GM21529 (cell line): ENCODE measurements around the gene AIDA.
A peak's percentile ranks its signal among the peaks of the same experiment; 100 is the strongest.

Source experiments
- ATAC-seq: cut with Tn5 transposase; IDR thresholded peaks from one replicate; pipeline ENCODE4 v1.9.1; 2021; ENCODE audit not compliant: unreplicated experiment

Gene AIDA

DNA sequence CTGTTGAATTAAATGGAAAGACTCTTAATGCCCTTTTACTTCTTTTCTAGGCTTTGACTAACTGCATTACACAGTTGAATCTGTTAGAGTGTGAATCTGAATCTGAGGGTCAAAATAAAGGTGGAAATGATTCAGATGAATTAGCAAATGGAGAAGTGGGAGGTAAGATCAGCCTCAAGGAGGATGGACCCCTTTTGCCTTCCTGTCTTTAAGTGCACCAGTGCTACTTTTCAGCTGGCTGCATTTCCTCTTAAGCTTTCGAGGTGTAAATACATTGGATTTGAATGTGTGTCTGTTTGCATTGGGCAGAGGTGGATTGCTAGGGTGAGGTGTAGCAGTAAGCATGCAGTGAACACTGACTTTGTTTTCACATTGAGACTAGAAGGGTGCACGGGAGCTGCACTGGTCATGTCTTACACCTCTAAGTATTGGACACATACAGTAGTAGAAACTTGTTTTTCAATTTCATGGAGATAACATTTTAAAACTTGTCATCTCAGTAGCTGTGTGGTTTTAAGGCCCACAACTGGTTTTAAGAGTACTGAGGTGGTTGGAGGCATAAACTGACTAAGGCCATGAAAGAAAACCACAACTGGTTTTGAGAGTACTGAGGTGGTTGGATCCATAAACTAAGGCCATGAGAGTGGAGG lies 59.0 kb downstream of the AIDA start:
- peak; percentile 71 for ATAC-seq

DNA sequence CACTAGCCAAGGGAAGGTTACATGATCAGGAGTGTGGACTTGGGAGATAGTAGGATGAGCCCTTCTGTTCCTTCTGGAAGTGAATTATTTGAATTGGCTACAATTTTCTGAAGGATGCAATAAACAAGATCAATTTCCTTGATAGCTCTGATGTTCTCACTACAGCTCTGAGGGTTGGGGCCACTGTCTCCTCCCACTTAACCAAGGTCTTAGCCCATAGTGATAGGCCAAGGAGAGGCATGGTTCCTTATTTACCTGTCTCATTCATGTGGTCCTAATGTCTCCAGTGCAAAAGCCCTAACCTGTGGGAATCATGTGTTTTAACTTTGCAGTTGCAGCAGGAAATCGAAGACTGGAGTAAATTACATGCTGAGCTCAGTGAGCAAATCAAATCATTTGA lies 59.6 kb downstream of the AIDA start:
- no peak for ATAC-seq

DNA sequence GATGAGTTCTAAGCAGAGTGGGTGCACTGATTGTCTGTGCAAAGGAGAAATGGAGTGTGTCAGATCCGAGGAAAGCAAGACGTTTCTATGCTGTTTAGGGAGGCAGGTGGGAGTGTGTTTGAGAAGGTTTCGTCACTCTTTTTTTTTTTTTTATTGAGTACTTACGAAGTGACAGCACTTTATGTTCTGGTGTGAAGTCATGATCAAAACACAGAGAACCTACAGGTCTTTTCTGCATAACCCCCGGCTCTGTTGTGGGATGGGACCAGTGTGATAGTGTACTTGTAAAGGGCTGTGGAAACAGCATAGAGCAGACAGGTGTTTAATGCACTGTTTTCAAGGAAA lies 67.7 kb downstream of the AIDA start:
- no peak for ATAC-seq

DNA sequence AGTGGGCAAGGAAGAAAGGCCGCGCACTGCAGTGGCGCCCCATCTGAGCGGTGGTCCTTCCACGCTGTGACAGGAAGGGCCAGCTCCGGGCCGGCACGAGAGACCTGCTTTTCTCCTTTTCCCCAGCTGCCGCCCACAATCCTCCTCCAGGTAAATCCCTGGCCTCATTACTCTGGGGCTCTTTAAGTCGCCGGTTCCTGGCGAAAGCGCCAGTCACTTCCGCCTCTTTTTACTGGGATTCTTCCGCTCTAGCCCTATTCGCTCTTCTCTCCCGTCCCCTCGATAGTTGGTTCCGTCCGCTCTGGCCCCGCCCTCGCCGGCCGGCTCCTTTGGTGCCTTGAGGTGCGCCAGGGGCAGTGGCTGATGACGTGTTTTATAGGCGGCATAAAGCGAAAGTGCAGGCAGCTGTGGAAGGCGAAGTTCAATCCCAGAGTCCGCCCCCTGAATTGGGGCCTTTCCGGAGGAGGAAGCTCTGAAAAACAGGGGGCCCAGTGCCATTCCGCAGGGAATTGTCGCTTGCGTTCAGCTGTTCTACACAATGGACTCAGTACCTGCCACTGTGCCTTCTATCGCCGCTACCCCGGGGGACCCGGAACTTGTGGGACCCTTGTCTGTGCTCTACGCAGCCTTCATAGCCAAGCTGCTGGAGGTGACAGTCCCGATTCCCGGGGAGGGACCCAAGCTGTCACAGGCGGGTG lies 68.2 kb downstream of the AIDA start:
- peak; percentile 97 for ATAC-seq

DNA sequence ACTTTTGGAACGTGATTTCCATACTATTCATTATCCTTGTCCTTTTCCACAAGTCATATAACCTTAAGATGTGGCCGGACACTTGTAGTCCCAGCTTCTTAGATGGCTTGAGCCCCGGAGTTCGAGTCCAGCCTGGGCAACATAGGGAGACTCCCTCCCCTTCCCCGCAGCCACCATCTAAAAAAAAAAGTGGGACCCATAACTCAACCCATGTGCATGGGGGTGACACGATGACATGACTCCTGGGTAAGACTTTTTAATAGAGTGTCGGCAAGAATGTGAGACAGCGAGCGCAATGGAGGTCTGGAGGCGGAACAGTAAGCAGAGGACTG lies 68.7 kb downstream of the AIDA start:
- ATAC-seq: no peak

DNA sequence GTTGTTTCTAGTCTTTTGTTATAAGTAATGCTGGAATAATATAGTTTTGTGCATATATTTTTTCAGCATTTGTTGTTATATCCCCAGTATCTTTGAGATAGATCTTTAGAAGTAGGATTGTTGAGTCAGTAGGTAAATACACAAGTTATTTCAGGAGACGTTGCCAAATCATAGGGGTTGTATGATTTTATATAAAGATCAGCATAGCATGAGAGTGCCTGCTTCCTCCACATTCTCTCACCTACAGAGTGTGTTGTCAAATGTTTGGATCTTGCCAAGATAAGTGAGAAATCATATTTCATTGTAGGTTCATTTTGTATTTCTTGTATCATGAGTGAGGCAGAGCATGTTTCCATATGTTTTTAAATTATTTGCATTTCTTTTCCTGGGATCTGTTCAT lies 69.8 kb downstream of the AIDA start:
- ATAC-seq: no peak

DNA sequence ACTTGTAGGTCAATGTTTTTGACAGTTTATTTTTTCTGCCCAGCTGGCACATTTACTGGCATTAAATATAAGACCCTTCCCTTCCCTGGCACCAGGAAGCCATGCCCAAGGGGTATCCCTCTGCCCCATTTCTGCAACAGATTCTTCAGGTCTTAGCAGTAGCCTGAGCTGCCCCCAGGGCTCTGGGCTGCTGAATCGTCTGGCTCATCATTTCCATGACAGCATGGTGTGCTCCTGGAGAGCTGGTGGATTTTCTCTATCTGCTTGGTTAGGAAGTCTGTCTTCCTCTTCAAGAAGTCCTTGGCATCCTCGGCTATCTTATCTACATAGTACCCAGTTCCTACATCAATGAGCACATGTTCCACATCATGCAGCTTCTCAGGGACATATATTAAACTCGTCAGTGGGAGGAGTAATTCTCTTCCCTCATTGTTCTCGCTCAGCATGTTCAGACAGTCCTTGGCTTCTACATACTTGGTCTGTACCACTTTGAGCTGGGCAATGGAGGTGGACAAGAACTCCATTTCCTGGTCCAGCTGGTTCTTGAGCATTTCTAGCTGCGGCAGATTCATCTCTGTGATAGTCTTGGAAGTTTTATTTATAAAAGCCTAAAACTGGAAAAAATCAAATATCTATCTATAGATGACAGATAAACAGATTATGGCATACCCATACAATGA lies 70.9 kb downstream of the AIDA start:
- ATAC-seq: no peak

DNA sequence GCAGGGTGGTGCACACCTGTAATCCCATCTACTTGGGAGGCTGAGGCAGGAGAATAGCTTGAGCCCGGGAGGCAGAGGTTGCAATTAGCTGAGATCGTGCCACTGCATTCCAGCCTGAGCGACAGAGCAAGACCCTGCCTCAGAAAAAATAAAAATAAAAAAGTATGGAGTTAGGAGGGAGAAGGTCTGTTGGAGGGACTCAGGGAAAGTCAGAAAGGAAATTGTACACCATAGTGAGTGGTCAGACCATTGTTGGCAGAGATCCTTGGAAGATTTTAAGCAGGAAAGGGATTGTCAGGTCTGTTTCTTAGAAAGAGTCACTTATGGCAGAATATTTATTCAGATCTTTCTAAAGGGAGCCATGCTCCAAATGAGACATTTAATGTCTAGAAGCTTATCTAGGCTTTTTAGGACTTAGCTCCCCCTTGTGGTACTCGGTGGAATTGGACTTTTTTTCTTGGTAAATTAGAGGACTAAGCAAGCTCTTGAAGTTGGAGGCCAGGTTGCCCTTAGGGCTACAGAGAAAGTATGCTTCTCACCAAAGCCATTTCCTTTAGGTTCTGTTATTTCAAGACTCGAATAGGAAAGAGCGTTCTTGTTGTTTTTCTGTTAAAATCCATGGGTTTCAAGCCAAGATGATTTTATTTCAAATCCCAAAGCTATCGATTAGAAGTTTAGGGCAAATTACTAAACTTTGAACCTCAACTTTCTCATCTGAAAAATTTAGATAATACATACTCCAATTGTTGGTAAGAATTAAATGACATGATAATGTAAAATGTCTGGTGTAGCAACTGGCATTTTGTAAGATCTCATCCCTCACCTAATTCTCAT lies 77.9 kb downstream of the AIDA start:
- ATAC-seq: peak; percentile 89

DNA sequence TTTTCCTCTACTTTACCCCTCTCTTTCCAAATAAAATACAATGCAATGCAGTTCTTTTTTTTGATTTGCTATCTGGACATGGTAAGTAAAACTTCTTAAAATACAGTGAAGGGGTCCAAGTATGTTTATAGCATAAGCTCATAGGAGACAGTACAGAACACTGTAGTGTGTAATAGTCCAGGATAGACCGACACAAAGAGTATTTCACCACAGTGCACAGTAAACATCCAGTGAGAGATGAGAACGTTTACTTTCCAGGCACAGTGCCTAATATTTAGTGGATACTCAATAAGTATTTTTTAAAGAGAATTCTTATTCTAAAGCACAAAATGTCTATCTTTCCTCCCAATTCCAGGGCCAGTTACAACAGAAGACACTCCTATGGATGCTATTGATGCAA lies 79.5 kb downstream of the AIDA start:
- no peak for ATAC-seq

DNA sequence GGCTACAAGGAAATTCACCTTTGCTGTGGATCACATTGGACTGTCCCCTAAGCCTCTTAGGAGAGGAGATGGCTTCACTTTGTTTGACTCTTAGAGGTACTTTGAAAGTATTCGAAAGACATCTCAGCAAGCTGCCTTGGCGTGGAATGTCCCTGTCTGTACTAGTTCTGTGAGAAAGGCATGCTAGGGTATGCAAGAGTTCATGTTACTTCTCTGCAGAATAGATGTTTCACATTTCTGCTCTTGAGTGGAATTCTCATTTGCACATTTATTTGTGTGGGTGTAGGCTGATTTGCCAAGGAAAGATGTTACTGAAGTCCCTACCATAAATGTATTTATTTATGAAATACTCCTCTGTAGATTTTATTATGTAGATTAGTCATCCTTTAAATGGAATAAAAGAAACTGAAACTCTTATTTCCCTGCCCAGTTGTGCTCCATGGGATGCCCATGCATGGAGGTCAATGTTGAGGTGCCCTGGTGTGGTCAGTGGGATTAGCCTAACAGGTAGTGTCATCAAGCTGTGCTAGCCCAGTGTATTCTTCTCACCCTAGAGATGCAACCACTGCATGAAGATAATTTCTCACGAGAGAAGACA lies 80.6 kb downstream of the AIDA start:
- ATAC-seq: no peak

DNA sequence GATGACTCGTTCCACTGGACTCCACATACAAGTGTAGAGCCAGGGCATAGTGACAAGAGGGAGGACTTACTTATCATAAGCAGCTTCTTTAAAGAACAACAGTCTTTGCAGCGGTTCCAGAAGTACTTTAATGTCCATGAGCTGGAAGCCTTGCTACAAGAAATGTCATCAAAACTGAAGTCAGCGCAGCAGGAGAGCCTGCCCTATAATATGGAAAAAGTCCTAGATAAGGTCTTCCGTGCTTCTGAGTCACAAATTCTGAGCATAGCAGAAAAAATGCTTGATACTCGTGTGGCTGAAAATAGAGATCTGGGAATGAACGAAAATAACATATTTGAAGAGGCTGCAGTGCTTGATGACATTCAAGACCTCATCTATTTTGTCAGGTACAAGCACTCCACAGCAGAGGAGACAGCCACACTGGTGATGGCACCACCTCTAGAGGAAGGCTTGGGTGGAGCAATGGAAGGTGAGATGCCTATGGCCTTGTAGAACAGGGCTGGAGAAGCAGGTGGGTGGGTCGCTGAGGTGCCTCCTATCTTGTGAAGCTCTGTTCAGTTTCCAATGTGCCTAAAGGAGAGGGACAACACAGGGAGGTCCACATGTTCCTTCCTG lies 82.3 kb downstream of the AIDA start:
- ATAC-seq: no peak

DNA sequence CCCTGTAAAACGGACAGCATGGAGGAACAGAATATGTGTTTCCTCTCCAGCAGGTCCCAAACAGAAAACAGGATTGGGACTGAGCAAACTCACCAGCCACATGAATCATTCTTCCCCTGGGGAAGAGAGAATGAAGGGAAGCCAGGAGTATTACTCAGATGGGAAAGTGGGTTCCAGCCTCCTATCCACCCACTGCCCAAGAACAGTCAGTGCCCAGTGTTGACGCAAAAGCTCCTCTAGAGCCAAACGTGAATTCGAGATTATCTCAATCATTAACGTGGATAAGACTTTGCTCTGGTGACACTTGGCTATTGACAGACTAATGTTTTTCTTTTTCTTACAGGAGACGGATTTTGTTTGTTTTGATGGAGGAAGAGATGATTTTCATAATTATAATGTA lies 85.1 kb downstream of the AIDA start:
- no peak for ATAC-seq

DNA sequence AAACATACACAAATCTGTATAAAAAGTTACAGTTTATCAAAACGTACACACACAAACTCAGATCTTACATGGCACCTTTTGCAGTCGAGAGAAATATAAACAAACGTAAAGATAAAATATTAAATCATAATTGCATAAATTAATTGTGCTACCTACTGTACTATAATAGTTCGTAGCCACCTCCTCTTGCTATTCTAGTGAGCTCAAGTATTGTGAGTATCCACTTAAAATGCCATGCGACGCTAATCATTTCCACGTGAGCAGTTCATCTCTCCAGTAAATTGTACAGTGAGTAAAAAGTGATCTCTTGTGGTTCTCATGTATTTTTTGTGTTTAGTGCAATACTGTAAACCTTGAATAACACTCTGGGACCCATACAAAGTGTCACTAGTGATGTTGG lies 88.1 kb downstream of the AIDA start:
- no peak for ATAC-seq

DNA sequence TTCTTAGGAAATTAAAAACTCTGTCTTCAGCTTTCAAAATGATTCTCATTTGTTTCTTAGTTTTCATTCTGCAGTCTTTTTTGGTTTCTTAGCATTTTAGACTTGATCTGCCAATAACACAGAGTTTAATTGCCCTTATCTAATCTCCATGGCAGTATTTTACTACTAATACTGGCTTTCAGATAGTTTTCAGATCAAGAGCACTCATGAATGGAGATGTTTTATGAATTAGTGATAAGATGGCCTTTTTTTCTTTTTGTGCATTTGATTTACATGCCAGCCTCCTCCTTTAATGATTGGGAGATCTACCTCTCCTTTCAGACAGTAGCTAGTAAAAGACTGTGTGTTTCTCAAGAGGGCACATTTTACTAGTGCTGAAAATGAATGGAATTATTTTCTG lies 88.8 kb downstream of the AIDA start:
- ATAC-seq: no peak

DNA sequence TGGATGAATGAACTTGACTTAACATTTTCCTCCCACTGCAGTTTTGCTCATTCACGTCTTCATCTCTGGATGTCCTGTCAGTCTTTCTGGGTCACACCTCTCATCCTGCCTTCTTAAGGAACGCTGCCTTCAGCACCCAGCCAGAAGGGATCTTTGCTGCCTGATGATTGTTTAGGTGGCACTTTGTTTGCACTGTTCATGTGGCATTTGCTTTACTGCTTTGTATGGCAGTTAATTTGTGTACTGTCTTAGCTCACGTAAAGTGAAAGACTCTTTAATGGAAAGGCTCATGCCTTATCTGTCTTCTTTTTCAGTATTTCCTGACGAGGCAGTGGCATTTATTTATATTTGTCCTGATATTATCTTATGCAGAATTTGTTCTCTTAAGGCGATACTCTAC lies 89.5 kb downstream of the AIDA start:
- ATAC-seq: no peak

DNA sequence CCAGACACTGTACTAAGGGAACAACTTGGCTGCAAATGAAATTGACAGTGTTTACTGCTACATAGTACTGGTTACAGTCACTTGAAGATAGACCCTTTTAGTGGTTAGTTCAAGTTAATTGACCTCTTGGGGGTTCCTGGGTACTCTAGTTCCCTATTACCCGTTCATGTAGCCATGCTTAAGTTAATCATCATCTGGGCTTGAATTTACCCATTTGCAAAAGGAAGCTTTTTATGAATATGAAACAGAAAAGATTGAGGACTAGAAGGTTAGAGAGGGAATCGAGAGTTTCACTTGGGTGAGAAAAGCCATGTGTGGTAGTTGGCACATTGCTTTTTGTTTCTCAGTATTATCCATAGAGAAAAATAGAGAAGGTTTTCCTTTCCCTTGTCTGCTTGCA lies 91.7 kb downstream of the AIDA start:
- peak; percentile 26 for ATAC-seq

DNA sequence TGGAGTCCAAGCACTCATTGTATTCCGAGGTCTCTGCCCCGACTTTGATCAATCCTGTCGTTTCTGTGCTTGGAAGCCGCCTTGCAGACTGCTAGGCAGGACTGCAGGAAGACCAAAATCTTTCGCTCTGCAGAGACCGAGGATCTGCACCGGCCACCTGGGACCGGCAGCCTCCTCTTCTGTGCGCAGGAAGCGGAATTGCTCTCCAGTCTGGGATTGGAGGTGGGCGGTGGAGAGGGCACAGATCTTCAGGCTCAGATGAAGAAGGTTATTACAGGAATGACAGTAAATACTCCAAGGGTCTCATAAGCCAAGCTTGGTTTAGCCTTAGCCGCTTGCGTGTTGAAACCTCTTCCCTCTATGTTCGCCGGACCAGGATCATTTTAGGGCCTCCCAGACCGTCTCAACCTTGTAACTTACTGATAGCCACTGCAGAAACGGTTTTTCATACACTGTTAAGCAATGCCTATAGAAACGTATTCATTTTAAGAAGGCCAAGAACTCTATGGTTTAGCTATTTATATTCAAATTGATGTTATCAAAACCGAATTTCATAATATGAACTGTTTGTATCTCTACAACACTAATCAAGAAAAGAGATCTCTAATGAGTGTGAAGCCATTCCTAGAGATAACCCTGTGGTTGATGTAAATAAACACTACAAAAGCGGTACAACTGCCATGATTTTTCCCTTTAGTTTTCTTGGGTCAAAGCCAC lies 93.3 kb downstream of the AIDA start:
- ATAC-seq: no peak
